Measurements from ENCODE around the gene FAM20C.

DNA sequence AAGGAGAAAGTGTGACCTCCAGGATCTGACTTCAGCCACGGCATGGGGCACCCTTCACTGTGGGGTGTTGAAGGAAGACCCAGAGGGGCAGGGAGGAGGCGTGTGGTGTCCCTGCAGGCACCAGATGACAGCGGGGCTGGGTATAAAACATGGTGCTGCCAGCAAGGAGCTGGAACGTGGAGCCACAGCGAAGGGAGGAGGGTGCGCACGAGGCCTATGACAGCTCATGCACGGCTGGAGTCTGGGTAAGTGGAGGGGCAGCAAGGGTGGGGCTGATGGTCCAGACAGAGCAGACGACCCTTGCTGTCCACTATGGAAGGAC lies 69.8 kb downstream of the FAM20C start:
- TF ChIP-seq POLR2A (IDR thresholded peaks at IDR 0.05) = no peak
- TF ChIP-seq, protein P1, sequence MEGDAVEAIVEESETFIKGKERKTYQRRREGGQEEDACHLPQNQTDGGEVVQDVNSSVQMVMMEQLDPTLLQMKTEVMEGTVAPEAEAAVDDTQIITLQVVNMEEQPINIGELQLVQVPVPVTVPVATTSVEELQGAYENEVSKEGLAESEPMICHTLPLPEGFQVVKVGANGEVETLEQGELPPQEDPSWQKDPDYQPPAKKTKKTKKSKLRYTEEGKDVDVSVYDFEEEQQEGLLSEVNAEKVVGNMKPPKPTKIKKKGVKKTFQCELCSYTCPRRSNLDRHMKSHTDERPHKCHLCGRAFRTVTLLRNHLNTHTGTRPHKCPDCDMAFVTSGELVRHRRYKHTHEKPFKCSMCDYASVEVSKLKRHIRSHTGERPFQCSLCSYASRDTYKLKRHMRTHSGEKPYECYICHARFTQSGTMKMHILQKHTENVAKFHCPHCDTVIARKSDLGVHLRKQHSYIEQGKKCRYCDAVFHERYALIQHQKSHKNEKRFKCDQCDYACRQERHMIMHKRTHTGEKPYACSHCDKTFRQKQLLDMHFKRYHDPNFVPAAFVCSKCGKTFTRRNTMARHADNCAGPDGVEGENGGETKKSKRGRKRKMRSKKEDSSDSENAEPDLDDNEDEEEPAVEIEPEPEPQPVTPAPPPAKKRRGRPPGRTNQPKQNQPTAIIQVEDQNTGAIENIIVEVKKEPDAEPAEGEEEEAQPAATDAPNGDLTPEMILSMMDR (IDR thresholded peaks at IDR 0.05) = no peak
- no peak for TF ChIP-seq POLR2AphosphoS5 (IDR thresholded peaks at IDR 0.05; ENCODE audit: insufficient read depth in 1 of 2, low read depth in 1 of 2)
